ENCODE measurements around the gene KCNJ4.

- TF ChIP-seq CTCF (IDR thresholded peaks at IDR 0.05) (no peak), POLR2A (IDR thresholded peaks at IDR 0.05) (no peak)
Measured at GRCh38 chr22:38417252-38418060, 37.5 kb downstream of the KCNJ4 start.

Data from thyroid gland (tissue), 4 donors.